Stimulated activated CD4-positive, alpha-beta T cell treated with anti-CD3 and anti-CD28 coated beads, Interleukin-15, amount 100 ng/mL, for 24 hours (primary cell): Measurements from ENCODE around the gene ZNF438.
"Not testable (repeated sequence)": the region's sequence is repeated elsewhere in the genome, so short reads cannot be mapped to it uniquely, and the experiment has no call there.

ENCODE experiments used
- DNase-seq: peaks from one replicate; pipeline ENCODE4 v3.0.0-alpha.2; 2020

The ZNF438 gene

DNA sequence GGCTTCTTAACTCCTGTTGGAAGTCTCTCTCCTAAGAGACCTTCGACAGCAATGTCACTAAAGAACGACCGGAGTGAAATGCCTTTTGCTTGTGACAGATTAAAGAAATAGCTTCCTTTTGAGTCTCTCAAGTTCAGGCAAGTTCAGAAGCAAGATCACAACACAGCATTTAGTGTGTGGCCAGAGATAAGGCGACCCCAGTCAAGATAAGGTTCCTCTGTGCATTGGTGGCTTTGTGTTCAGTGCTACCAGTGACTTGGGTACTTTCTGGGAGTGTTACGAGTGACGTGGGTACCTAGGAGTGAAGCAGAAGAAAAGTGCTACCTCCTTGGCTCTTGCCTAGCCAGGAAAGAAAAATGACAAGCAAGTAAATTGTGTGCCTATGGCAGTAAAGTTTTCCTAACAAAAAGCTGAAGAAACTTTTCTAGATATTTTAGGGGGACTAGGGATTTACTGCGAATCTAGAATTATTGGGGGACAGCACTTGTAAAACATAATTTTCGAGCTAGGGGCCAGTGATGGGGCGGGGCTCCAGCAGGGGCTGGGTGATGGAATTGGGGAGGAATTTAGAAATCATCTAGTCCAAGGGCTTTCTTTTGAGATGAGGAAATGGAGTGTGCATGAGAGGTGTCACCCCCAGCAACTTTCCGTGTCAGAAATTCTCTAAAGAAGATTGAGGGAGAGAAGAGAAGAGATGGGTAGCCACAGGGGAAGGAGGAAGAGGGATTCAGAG, 210.2 kb downstream of the ZNF438 start:
- DNase-seq = no peak

DNA sequence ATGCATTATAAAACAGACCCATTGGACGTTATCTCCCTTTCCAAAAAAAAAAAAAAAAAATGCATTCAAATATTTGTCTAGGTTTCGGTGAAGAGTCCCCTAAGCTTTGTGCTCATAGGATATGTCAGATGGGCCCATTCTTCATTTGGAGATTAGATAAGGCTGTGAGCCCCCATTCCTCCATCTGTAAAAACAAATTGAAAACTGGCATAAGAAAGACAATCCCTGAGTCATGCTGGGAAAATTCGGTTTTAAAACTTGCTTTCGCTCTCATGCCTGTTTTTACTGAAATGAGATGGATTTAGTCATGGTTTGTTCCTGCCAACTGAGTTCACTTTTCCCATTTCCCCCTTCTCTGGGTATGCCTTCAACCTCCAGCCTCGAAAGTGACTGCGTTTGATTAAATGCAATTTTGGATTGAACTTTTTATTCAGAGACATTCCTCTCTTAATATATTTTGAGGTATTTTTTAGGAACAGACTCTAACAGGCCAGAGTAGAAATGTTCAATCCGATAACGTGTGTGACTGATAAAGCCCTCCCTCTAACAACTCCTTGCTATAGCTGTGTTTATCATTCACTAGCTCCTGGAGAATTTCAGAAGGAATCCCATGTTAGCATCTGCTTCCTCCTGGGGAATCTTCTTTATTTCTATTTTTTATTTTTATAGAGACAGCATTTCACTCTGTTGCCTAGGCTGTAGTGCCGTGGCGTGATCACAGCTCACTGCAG, 211.2 kb downstream of the ZNF438 start:
- no peak for DNase-seq

DNA sequence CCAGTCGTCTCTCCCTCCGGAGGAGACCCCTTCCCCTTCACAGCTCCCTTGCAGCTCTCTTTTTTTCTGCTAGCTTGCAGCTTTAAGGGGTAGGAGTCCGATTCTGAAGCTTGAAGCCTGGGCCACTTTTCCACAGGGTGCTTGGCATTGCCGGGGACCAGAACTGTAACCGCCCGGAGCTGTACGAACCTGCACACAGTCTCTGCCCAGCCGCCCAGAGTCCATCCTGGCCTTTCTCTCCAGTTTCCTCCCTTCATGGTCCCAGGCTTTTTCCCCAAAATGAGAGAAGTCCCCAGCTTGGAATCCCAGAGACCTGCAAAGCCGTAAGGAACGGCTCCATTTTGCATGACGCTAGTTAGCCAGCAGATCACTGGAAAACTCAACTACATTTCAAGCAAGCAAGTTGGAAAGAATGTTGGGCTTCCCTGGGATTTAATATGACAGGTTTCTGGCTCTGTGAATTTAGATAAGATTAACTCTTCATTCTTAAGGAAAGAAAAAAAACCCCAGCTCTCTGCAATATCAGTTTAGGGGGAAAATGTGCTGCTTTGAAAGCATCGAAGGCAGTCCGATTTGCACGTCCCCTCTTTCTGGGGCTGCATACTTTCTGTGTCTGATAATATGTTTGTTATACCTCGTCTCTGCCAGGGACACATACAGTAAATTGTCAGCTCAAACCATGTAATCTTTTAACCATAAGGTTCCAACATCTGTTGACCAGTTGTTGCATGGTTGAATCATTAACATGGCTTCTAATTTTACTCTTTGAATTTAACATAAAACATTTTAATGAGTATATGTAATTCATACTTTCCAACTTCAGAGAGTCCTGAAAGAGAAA, 212.1 kb downstream of the ZNF438 start:
- no peak for DNase-seq

DNA sequence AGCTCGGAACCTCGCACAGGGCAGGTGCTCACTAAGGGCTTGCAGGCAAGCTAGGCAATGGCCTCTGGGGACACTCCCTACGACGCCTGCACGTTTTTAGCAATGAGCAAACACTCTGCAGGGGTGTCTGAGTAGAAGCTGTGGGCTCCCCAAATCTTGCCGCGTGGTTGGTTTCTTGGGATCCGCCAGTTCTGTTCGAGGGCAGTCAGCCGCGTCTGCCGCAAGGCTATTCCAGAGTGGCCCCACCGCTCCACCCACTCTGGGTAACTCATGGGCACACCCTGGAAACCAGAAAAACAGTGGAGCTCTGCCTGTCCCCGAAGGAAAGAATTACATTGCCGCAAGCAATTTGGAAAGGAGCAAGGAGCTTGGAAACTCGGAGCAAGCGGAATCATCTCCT, 212.8 kb downstream of the ZNF438 start:
- DNase-seq = no peak

DNA sequence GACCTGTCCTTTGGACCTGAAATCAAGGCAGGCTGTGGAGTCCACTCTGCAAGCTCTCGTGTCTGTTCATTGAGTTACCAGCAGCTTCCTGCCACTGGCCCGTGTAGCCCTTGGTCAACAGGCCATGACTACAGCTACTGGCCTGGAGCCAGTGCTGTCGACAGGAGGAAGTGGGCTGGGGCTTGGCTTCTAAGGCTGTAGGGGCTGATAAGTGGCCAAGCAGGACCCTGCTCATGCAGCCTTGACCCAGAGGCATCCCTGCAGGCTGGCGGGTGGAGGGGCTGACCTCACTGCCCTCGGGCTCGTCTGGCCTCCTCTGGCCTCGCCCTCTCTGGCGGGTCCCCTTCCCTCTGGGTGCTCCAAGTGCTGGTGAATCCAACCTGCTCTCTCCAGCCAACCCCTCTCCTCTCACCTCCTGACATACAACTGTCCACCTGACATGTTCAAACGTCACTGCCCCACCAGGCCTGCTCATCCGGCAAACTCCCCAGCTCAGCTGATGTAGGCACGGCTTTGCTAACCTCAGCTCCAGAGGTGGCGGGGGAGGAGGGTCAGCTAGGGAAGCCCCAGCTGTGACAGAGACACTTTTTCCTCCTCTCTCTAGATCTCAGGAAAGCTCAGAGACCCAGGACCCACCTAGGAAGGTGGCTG, 213.5 kb downstream of the ZNF438 start:
- no peak for DNase-seq

DNA sequence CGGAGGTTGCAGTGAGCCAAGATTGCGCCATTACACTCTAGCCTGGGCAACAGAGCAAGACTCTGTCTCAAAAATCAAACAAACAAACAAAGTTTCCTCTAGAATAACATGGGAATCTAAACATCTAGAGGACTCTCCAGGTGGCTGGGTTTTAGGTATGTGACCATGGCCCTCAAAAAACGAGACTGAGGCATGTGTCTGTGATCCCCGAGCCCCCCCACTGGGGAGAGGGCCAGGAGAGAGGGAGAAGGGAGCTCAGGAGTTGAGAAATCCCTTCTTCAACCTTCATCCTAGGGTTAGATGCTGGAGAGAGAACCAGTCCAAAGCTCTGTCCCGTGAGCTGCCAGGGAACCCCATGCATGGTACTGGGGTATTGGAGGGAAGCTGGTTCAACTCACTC, 214.1 kb downstream of the ZNF438 start:
- no peak for DNase-seq

DNA sequence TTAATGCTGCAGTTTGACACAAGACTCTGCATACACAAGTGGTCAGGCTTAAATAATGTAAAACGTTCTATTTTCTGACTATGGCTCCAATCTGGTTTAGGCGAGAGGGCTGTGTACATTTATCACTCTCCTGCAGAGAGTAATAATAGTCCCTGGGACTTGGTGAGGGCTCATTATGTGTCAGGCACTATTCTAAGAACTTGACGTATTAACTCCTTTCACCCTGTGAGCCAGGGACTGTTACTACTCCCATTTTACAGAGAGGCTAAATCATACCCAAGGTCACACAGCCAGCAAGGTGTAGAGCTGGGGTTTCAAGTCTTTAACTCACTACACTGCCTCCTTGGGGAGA, 214.9 kb downstream of the ZNF438 start:
- DNase-seq = no peak

DNA sequence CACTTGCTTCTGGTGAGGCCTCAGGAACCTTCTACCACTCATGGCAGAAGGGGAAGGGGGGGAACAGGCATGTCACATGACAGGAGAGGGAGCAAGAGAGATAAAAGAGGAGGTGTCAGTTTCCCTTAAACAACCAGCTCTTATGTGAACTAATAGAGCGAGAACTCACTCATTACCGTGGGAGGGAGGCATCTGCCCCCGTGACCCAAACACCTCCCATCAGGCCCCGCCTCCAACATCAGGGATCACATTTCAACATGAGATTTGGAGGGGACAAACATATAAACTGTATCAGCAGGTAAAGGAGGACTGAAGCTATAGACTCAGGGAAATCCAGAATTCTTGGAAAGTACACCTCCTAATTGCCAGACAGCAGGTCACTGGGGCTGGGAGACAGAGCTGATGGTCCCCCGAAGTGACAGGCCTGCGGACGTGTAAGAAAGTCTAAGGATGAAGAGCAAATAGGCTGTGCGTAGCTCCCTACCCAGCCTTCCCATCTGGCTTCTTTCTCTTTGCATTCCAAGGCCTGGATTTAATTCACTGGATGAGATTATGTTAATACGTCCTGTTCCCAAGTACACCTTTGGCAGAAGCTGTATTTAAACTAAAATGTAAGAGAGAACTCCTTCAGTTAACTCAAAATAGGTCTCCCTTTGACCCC, 215.4 kb downstream of the ZNF438 start:
- DNase-seq = no peak

DNA sequence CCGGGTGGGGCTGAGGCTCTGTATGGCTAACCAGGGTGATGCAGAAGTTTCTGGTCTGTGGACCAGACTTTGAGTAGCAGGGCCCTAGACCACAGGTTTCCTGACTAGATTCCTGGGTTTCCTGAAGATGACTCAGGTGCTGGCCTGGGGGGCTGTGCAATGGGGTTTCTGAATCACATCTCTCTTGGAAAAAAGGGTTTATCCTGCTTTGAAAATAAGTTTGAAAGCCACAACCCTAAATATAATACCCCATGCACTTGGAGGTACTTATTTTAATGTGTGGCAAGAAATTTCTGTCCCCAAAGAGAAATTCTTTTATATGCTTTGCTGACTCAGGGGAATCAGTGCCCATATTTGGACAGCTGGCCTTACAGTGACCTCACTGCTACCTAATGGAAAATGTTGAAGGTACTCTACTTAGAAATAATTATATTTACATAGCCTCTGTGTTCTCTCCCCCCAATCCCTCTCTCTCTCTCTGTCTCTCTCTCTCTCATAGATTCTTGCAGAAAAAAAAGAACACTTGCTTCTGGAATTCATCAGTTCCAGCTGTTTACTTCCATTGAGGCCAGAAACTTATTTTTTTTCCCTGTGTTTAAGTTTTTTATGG, 217.7 kb downstream of the ZNF438 start:
- DNase-seq = peak; percentile 18

DNA sequence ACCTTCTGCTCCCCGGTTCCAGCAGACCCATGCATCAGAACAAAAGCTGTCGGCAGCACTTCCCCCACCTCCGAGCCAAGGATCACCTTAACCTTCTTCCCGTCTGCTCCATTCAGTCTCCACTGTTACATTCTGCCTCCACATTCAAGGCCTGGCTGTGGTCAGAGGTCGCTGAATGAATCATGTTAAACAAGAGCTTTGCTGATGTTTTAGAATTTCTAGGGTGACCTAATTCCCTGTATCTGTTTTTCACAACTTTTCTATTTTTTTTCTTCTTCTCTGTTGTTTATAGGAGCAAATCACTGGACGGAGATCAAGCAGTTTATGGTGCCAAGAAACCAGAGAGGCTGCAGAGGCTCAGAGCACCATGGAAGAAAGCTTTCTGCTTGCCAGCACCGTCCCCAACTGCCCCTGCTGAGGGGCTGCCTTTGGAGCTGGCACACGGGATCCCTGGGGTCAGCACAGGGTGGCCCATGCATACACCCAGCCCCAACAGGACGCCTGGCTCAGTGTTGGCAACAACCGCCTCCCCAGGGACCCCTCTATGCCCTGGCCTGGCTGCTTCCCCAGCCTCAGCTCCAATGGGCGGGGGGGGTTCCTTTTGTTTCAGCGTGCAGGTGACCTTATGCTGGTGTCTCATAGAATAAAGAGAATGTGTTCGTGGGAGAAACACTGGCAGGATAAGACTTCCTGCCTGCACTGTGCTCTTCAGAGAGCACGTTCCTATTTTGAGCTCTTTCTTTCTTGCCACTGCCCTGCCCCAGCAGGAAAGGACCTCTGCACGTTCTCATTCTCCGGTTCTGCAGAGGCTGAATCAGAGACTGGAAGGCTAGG, 219.4 kb downstream of the ZNF438 start:
- no peak for DNase-seq

DNA sequence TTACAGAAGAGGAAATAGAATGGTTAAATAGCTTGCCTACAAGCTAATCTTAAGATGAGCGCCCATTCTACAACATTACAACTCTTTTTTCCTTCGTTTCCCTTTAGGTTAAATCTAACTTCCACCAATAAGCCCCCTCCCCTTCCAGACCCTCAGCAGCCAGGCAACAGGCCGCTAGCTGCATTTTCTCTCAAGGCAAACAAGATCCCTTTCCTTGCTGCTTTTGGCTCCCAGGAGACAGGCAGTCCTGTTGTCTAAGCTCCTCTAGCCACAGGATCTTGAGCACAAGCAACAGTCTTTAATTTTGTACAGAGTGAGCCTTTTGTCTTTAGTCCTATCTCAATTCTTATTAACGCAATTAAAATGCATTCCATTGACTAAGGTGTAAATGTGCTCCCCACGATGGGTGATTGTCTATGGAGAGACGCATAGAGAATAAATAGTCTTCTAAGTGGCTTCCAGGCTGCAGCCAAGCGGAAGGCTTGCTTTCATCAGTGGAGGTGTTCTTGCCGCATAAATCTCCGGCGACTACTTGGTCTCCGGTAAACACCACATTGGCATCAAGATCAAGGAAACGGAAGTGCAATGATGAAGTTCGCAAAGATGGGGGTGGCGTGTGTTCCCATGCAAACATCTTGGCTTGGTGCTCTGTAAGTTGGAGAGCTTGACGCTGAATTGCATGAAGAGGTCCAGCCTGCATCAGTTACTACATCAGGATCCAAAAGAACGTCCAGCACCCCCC, 220.2 kb downstream of the ZNF438 start:
- no peak for DNase-seq

DNA sequence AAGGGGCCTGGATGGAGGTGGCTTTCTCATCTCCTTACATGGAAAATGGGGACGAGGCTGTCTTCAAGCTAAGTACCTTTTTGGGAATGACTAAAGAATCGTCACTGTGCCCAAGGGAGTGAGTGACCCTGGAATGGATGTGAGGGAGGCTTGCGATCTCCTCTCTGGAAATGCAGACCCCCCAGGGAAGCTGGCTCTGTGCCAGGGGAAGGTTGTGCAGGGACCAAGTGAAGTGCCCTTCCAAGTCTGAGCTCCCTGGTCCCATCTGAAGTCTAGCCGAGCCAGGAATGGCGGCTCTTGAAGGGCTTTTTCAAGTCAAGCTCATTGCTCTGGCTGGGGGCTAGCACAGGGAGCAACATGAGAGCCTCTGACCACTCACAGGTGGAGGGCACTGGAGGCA, 221.2 kb downstream of the ZNF438 start:
- DNase-seq = no peak

DNA sequence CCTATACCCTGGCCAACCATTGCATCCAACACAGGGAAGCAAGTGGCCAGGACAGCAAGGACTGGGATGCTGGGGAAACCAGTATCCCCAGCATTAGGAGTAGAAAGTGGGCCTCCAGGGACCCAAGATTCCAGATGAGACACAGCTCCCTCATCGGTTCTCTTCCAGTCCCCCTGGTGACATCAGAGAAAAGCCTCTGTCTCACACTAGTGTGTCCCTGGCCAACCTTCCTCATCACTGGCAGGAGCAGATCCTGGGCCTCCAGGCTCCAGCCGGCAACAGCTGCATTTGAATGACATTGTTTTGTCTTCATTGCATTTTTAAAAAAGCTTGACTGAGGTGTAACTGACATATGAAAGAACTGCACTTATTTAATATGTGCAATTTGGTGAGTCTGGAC, 224.8 kb downstream of the ZNF438 start:
- no peak for DNase-seq

DNA sequence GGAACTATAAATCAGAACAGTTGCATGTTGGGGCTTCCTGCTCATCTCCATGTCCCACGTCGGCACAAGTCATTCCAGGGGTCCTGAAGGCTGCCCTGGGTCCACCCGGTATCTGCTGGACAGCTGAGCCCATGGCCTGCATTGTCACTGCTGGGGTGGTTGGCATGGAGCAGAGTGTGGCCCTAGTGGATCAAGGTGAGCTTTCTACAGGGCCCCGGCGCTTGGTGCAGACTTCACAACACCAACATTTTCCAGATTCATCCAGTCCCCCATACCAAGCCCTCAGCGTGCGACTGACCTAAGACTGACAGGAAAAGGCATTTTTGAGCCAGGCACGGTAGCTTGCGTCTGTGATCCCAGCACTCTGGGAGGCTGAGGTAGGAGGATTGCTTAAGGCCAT, 226.6 kb downstream of the ZNF438 start:
- DNase-seq = no peak

DNA sequence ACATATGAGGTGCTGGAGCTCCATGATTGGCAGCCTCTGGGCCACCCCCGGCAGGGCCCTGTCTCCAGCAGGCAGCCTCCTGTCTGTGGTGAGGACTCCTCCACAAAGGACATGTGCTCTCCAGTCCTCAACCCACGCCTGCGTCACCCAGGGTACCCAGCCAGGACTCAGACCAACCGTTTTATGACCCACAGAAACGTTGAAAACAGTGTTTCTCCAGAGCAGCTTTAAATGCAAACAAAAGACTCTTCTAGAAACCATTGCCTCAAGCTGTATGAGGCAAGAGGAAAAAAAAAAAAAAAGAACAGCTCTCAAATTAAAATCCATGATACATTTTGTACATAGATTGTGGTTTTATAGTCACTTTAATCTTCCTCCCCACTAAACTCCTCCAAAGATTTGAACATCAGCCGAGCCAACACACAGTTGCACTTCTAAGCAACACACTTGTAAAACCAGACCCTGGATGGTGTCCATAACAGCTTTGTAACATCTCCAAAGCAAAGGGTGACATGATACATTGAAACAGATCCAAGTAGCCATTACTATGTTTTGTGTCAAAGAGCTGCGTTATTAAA, 227.1 kb downstream of the ZNF438 start:
- DNase-seq = no peak

DNA sequence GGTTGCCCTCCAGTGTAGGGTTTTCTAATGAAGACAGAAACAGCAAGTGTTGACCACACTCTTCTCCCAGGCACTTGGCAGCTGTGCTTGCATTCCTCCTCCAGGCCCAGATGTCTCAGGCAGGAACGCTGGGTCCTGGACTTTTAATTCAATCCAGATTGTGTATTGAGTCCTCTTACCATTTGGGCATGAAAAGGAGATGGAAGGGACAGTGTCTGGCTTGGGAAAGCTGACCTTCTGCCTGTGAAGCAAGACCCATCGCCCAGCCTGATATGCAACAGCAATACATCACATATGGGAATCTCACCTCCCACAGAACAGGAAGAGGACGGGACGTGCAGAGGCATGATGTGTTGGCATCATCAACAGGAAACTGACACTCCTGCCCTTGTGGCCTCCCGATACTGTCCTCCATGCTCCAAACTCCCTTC, 227.8 kb downstream of the ZNF438 start:
- DNase-seq = no peak

DNA sequence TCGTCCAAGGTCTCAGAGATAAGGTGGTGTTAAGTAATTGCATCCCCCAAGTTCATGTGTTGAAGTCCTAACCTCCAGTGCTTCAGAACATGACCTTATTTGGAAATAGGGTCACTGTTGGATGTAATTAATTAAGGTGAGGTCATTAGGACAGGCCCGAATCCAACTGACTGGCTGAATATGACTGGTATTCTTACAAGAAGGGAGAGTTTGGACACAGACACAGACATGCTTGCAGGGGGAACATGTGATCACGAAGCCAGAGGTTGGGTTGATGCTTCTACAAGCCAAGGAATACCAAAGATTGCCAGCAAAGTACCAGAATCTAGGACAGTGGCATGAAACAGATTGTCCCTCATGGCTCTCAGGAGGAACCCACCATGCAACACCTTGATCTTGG, 228.6 kb downstream of the ZNF438 start:
- DNase-seq = no peak

DNA sequence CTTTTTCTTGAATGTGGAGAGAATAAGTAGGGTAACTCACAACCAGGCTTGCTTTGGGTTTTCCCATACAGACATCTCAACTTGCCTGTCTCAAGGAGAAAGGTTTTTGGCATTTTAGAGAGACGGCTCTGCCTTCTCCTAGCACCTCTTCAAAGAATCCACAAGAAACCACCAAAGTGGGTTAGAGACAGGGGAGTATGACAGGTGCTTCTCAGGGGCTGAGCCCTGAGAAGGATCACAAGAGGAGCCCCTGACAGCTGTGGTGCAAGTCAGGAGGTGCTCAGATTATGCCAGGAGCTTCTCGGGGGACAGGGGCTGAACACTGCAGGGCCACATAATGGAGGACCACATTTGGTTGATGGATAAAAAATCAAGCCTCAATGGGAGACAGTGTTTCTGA, 231.3 kb downstream of the ZNF438 start:
- no peak for DNase-seq

DNA sequence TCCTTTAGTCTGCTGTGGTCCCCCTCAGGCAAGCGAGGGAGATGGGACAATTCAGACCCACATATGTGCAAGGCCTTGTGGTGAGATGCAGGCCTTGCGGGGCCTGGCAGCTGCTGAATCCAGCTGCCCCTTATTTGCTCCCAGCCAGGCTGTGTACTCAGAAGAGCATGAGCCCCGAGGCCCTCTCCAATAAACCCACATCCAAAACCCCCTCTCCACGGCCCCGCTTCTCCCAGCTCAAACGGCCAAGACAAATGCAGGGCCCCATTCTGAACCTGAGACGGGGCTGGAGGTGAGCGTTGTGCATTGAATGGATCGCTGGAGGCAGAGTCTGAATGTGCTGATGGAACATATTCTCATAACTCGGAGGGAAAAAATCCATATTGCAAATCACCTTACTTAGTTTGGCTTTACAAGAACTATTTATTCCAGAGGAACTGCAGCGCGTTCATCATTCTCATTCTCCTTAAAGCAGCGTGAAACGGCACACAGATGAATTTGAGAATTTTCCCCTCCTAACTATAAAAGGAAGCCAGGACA, 232.9 kb downstream of the ZNF438 start:
- DNase-seq = no peak

DNA sequence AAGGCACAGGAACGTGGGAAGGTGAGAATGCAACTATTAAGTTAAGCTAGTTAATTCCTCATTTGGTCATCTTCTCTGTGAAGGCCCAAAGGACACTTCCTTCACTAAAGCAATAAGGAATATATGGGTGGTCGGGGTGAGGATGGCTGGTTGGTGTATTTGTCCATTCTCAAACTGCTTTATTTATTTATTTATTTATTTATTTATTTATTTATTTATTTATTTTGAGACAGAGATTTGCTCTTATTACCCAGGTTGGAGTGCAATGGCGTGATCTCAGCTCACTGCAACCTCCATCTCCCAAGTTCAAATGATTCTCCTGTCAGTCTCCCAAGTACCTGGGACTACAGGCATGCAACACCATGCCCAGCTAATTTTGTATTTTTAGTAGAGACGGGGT, 236.6 kb downstream of the ZNF438 start:
- DNase-seq = not testable (repeated sequence)
